Nephron (organoid): ENCODE results near the gene MAN2A1.

Experiments used
- H3K27ac Mint-ChIP-seq, 3 experiments: 2 replicates each; pipeline ENCODE4 v1.8.0; 2020; ENCODE audit warnings: mixed read lengths in 3 of 3, mild to moderate bottlenecking in 2 of 3, moderate library complexity in 1 of 3
- H3K27me3 Mint-ChIP-seq: 2 replicates; pipeline ENCODE4 v1.8.0; 2021; ENCODE audit warnings: low read depth, mild to moderate bottlenecking, moderate library complexity, mixed read lengths
- H3K36me3 Mint-ChIP-seq: 2 replicates; pipeline ENCODE4 v1.8.0; 2020; ENCODE audit warnings: low read depth, mixed read lengths
- H3K4me1 Mint-ChIP-seq: 2 replicates; pipeline ENCODE4 v1.8.0; 2020; ENCODE audit warnings: mixed read lengths
- H3K4me3 Mint-ChIP-seq, 3 experiments: 2 replicates each; pipeline ENCODE4 v1.8.0; 2020; ENCODE audit warnings: mild to moderate bottlenecking in 3 of 3, mixed read lengths in 3 of 3, moderate library complexity in 2 of 3
- H3K9me3 Mint-ChIP-seq: 2 replicates; pipeline ENCODE4 v1.8.0; 2020; ENCODE audit warnings: mixed read lengths
- CTCF ChIP-seq, 3 experiments: fragments of 200-600 bp; sonication (generic); IDR thresholded peaks; one replicate each; pipeline ENCODE4 v1.5.0; 2021; ENCODE audit warnings: antibody characterized with exemption in 3 of 3; ENCODE audit not compliant: unreplicated experiment in 3 of 3

Gene MAN2A1

DNA sequence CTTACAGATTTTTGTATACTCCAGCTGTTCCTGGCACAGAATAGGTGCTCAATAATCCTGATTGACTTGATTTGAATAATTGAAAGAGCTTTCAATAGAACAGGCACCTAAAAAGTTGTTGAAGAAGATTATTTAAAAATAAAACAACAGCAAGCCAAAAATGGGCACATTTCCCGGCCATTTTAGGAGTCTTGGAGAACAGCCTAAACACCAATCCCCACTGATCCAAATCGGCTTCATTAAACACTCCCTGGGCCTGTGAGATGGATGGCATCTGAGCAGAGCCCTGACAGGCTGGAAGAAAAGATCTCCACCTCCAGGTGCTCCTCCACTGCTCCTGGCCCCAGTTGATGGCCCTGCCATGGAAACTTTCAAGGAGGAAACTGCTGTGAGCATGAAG, 213.3 kb downstream of the MAN2A1 start:
- H3K4me3 Mint-ChIP-seq = no peak overlapping the region
- no peaks in the 10 kb centered on the region for H3K27me3 Mint-ChIP-seq
- no peaks in the 10 kb centered on the region for H3K36me3 Mint-ChIP-seq
- no peaks in the 10 kb centered on the region for H3K9me3 Mint-ChIP-seq
- no peak overlapping the region for H3K27ac Mint-ChIP-seq
- peaks cover 22% of the 10 kb centered on the region for H3K4me1 Mint-ChIP-seq
- TF ChIP-seq CTCF (IDR thresholded peaks at IDR 0.05; ENCODE audit: unreplicated experiment in 3 of 3) = no peak

DNA sequence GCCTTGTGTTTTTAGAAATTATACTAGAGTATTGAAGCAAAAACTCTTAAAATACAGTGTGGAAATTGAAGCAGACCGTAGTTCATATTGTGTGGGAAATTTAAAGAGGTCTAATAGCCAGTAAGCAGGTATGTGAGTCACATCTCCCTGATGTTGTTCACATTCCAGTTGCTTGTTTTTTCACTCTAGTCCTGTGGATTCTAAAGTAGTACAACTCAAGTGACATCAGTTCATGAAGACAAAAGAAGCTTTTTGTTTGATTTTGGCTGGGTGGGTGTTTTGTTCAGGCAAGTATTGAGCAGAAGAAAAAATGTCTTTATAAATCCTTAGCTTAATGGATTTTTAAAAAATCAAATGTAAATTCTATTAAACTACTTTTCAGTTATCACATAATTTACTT, 216.2 kb downstream of the MAN2A1 start:
- TF ChIP-seq CTCF (IDR thresholded peaks at IDR 0.05; ENCODE audit: unreplicated experiment in 3 of 3) = no peak
- no peaks in the 10 kb centered on the region for H3K9me3 Mint-ChIP-seq
- H3K36me3 Mint-ChIP-seq = no peaks in the 10 kb centered on the region
- H3K27ac Mint-ChIP-seq = no peak overlapping the region
- no peak overlapping the region for H3K4me3 Mint-ChIP-seq
- H3K4me1 Mint-ChIP-seq = peaks cover 19% of the 10 kb centered on the region
- H3K27me3 Mint-ChIP-seq = no peaks in the 10 kb centered on the region

- no peaks in the 10 kb centered on the region for H3K36me3 Mint-ChIP-seq
- no peak overlapping the region for H3K4me3 Mint-ChIP-seq
- H3K27ac Mint-ChIP-seq = peak overlapping the region in 1 of 3 experiments; percentile 3
- no peak for TF ChIP-seq CTCF (IDR thresholded peaks at IDR 0.05; ENCODE audit: unreplicated experiment in 3 of 3)
- H3K27me3 Mint-ChIP-seq = no peaks in the 10 kb centered on the region
- H3K4me1 Mint-ChIP-seq = peaks cover 27% of the 10 kb centered on the region
- H3K9me3 Mint-ChIP-seq = no peaks in the 10 kb centered on the region
These were observed 217.5 kb downstream of the MAN2A1 start for GRCh38 chr5:109907189-109907588.

DNA sequence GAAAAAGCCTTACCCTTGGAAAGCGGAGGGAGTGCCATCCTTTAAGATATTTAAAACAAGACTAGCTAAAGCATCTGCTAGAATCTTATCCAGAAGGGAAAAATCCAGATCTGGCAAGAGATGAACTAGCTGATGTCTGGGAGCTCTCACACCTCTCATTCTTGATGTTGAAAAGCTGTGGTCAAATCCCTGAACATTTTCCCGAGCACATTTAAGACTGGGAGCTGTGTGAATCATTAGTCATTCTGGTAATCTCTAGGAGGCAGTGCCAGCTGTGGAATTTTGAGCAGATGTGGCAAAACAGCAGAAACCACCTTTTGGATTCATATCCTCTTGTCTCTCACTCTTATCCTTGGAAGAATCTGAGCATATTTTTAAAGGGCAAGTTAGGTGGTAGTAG, 218.0 kb downstream of the MAN2A1 start:
- Mint-ChIP-seq H3K4me3 (no peak overlapping the region), H3K4me1 (peaks cover 32% of the 10 kb centered on the region), H3K27me3 (no peaks in the 10 kb centered on the region), H3K27ac (peak overlapping the region in 2 of 3 experiments; percentile 21 to 52), H3K9me3 (no peaks in the 10 kb centered on the region), H3K36me3 (no peaks in the 10 kb centered on the region)
- TF ChIP-seq CTCF (IDR thresholded peaks at IDR 0.05; ENCODE audit: unreplicated experiment in 3 of 3) = no peak

DNA sequence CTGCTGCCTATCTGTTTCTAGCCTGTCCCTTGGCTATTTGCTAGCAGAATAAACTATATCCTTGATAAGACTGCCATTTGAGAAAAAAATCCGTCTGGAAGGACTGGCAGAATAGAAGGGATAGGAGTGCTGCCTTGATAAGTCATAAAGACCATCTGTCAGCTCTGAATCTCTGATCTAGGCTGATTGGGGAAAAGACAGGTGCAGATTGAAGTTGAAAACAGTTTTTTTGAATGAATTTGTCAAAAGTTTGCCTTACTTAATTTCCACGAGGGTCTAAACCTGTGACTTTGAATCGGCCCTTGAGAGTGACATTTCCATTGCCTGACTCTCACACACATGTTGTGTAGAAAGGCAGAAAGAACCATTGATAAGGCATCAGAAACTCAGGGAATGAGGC, 218.6 kb downstream of the MAN2A1 start:
- Mint-ChIP-seq H3K4me1 (peaks cover 36% of the 10 kb centered on the region), H3K27ac (peak overlapping the region; percentile 21 to 52 (median 21)), H3K36me3 (no peaks in the 10 kb centered on the region), H3K4me3 (no peak overlapping the region), H3K9me3 (no peaks in the 10 kb centered on the region), H3K27me3 (no peaks in the 10 kb centered on the region)
- no peak for TF ChIP-seq CTCF (IDR thresholded peaks at IDR 0.05; ENCODE audit: unreplicated experiment in 3 of 3)

DNA sequence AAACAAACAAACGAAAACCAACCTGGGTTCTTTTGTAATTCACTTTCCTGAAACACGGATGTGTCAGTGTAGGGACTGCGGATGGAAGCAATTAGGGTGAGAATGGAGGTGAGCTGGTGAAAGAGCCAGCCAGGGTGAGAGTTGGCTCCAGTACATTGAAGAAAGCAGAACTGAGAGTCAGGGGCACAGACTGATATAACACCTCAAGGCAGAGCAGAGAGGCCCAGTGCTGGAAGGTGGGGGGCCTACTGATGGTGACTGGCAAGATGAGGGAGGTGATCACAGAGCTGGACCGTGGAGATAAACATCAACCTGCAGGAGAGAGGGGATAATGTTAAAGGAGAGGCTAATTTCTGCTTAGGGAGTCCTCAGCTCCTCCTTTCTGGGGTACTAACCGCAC, 221.1 kb downstream of the MAN2A1 start:
- H3K9me3 Mint-ChIP-seq = no peaks in the 10 kb centered on the region

More for the DNA sequence above, 221.1 kb downstream of the MAN2A1 start:
- Mint-ChIP-seq H3K27me3 (no peaks in the 10 kb centered on the region), H3K27ac (no peak overlapping the region), H3K36me3 (no peaks in the 10 kb centered on the region), H3K4me3 (no peak overlapping the region), H3K4me1 (peaks cover 41% of the 10 kb centered on the region)
- no peak for TF ChIP-seq CTCF (IDR thresholded peaks at IDR 0.05; ENCODE audit: unreplicated experiment in 3 of 3)
